Cardiac muscle cell (in vitro differentiated cells and primary cell): ENCODE results near the gene NEDD4L. TPM values are rescaled to one million over a fixed set of nuclear protein-coding genes. Genes with fewer than 3 reads are reported as not detected.

Source experiments
- DNase-seq, 2 donors: peaks; one replicate each; pipeline versions ENCODE4 v3.0.0 to v3.0.0-alpha.2; 2010 to 2017; ENCODE audit warnings: low read depth in 1 of 2, low spot score in 1 of 2
- H3K27ac ChIP-seq: fragments of 200-600 bp; sonication (generic); 2 replicates; pipeline ENCODE4 v1.5.1; 2016
- H3K27me3 ChIP-seq: fragments of 200-600 bp; sonication (generic); 2 replicates; pipeline ENCODE4 v1.6.0; 2016; ENCODE audit warnings: control low read depth
- H3K36me3 ChIP-seq: fragments of 200-600 bp; sonication (generic); 2 replicates; pipeline ENCODE4 v1.5.1; 2016; ENCODE audit warnings: control low read depth
- H3K4me1 ChIP-seq: fragments of 200-600 bp; sonication (generic); 2 replicates; pipeline ENCODE4 v1.8.1; 2017; ENCODE audit warnings: low read depth, mild to moderate bottlenecking, mixed run types
- H3K4me3 ChIP-seq: fragments of 200-600 bp; sonication (generic); 2 replicates; pipeline ENCODE4 v1.5.1; 2016; ENCODE audit warnings: mild to moderate bottlenecking
- H3K9me3 ChIP-seq: fragments of 200-600 bp; sonication (generic); 2 replicates; pipeline ENCODE4 v1.5.1; 2017; ENCODE audit warnings: low read depth, mild to moderate bottlenecking, control low read depth
- polyA plus RNA-seq: library from polyadenylated mRNA; unstranded; fragments of >200 nt; fragmentation: Nextera tagmentation; extraction: Ambion mirVana; gene quantifications from 2 replicates; pipeline ENCODE4 v1.2.1, GENCODE V29; 2016
- total RNA-seq: library from RNA; depleted of rRNA; stranded (reverse); fragments of >200 nt; gene quantifications from 2 replicates; pipeline ENCODE4 v1.2.3, GENCODE V29; 2016
- TF ChIP-seq, protein P1 (sequence below): IDR thresholded peaks from 2 replicates; pipeline ENCODE4 v1.5.1; 2012; ENCODE audit warnings: low read depth, mild to moderate bottlenecking, low read length

Gene NEDD4L
- total and polyA plus RNA-seq, 2 experiments from 2014 or later, result 30.8 to 40.5 TPM

DNA sequence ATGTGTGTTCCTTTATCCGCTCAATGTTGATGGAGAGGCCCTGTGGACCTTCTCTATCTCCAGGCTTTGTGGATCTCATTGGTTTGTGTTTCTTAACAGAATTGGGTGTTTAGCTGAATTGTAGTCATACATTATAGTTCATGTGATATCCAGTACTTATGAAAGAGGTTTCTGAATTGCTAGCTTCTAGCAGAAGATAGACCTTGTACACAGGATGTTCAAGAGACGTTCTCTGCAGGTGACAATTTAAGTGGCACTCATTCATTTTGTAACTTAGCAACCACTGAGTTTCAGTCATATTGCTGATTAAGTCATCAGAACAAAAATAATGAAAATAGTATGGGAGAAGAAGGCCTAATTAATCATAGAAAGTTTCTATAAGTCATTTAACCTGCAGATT, 305.6 kb downstream of the NEDD4L start:
- Histone ChIP-seq H3K27ac (no peak overlapping the region), H3K9me3 (no peaks in the 10 kb centered on the region), H3K36me3 (peaks cover 13% of the 10 kb centered on the region), H3K4me3 (no peak overlapping the region), H3K27me3 (no peaks in the 10 kb centered on the region), H3K4me1 (peaks cover 5% of the 10 kb centered on the region)
- TF ChIP-seq, protein P1, sequence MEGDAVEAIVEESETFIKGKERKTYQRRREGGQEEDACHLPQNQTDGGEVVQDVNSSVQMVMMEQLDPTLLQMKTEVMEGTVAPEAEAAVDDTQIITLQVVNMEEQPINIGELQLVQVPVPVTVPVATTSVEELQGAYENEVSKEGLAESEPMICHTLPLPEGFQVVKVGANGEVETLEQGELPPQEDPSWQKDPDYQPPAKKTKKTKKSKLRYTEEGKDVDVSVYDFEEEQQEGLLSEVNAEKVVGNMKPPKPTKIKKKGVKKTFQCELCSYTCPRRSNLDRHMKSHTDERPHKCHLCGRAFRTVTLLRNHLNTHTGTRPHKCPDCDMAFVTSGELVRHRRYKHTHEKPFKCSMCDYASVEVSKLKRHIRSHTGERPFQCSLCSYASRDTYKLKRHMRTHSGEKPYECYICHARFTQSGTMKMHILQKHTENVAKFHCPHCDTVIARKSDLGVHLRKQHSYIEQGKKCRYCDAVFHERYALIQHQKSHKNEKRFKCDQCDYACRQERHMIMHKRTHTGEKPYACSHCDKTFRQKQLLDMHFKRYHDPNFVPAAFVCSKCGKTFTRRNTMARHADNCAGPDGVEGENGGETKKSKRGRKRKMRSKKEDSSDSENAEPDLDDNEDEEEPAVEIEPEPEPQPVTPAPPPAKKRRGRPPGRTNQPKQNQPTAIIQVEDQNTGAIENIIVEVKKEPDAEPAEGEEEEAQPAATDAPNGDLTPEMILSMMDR, result no peak
- DNase-seq, result no peak

DNA sequence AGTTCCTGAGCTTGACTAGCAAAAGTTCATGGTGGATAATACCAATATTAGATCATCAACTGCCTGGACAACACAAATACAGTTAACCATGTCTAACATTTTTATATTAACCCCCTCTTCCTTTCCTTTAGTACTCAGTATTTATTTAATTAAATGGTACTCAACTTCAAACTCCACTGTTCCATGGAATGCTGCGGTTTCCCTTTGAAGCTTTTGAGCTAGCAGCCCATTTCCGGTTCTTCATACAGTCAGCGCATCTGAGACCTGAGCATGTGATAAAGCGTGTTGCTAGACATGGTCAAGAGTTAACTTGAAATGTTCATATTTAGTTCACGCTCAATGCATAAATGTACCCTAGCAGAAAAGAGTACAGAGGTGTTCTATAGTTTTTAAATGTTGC, 306.5 kb downstream of the NEDD4L start:
- no peaks in the 10 kb centered on the region for H3K4me1 ChIP-seq
- no peak for DNase-seq
- no peaks in the 10 kb centered on the region for H3K9me3 ChIP-seq
- peaks cover 13% of the 10 kb centered on the region for H3K36me3 ChIP-seq
- TF ChIP-seq, protein P1, result no peak
- H3K27ac ChIP-seq, result no peak overlapping the region
- H3K27me3 ChIP-seq, result no peaks in the 10 kb centered on the region
- H3K4me3 ChIP-seq, result no peak overlapping the region

DNA sequence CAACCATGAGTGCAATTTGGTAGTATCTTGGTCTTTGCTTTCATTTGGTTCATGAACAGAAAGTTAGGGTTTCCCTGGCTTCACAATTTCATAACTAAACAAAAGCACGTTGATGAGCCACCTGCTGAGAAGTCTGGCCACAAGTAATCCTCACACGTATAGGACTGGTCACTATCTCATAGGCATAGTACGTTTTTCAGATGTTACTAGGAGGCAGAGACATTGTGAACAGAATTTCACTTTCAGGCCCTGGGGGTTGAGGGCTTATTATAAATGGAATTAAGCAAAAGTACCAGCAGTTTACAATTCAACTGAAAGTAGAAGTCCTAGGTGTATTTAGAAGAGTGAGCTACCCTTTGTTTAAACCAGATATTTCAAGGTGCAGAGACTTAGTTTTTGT, 307.8 kb downstream of the NEDD4L start:
- Histone ChIP-seq H3K9me3 (no peaks in the 10 kb centered on the region), H3K36me3 (peaks cover 13% of the 10 kb centered on the region), H3K27me3 (no peaks in the 10 kb centered on the region), H3K27ac (no peak overlapping the region), H3K4me3 (no peak overlapping the region), H3K4me1 (no peaks in the 10 kb centered on the region)
- TF ChIP-seq, protein P1, result no peak
- no peak for DNase-seq

DNA sequence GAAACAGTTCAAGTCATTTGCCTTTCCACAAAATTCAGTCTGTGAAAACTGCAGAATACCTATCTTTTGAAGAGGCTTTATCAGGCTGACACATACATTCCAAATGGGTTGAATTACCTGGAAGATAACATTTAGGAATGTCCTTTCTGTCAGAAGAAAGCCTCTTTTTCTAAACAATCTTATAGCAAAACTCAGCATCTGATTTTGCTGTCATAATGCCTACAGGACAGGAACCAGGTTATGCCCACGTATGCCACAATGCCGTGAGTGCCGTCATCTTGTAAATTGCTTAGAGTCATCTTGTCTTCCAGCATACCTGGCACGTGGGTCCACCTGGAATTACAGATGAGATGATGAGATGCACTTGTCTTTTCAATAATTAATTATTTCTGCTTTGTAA, 309.6 kb downstream of the NEDD4L start:
- TF ChIP-seq, protein P1, result no peak
- no peak for DNase-seq
- H3K36me3 ChIP-seq, result peaks cover 17% of the 10 kb centered on the region
- H3K9me3 ChIP-seq, result no peaks in the 10 kb centered on the region
- no peak overlapping the region for H3K4me3 ChIP-seq
- no peaks in the 10 kb centered on the region for H3K27me3 ChIP-seq
- H3K27ac ChIP-seq, result no peak overlapping the region
- H3K4me1 ChIP-seq, result no peaks in the 10 kb centered on the region

DNA sequence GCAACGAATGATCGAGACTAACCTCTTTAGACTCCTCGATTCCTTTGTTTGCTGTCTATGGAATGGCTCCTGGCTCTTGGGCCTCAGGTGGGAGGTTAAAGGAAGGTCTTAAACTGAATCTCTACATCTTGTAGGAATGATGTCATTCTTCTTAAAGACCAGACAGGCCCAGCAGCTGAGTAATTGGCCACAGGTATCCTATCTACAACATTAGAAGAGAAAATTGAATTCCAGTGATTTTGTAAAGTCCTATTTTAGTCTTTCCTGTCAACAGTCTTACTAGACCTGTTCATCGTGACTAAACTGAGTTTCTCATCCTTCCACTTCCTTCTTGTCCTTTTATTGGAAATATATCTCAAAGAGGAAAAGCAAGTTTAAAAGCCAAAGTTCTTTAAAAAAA, 310.0 kb downstream of the NEDD4L start:
- H3K27ac ChIP-seq, result no peak overlapping the region
- no peaks in the 10 kb centered on the region for H3K4me1 ChIP-seq

More for the DNA sequence above, 310.0 kb downstream of the NEDD4L start:
- Histone ChIP-seq H3K27me3 (no peaks in the 10 kb centered on the region), H3K36me3 (peaks cover 17% of the 10 kb centered on the region), H3K4me3 (no peak overlapping the region), H3K9me3 (no peaks in the 10 kb centered on the region)
- TF ChIP-seq, protein P1, result no peak
- no peak for DNase-seq
